Cardiac fibroblast (primary cell): ENCODE data around the gene ZDHHC16.
"Not testable (repeated sequence)": the region's sequence is repeated elsewhere in the genome, so short reads cannot be mapped to it uniquely, and the experiment has no call there.

Experiments
- DNase-seq, 2 donors: peaks; one replicate each; pipeline versions ENCODE4 v3.0.0 to v3.0.0-alpha.2; 2010; ENCODE audit warnings: low read depth in 2 of 2
- H3K4me3 ChIP-seq, 2 donors: replicated peaks in 1 of 2; 1 replicate in 1 of 2; 2 replicates in 1 of 2; pipeline ENCODE4 v1.5.1; 2011; ENCODE audit warnings: low read depth in 2 of 2, low read length in 2 of 2, mild to moderate bottlenecking in 2 of 2, moderate library complexity in 1 of 2
- CTCF ChIP-seq: IDR thresholded peaks from one replicate; pipeline ENCODE4 v1.5.1; 2011; ENCODE audit warnings: low read depth, mild to moderate bottlenecking, low read length, inconsistent platforms

ZDHHC16 gene

GRCh38 chr10:97463363-97464132 lies 17.6 kb downstream of the ZDHHC16 start:
- peak; percentile 62 to 69 for DNase-seq
- TF ChIP-seq CTCF: peak; percentile 87
- H3K4me3 ChIP-seq: no peak overlapping the region

GRCh38 chr10:97464226-97464625 lies 18.3 kb downstream of the ZDHHC16 start:
- no peak for TF ChIP-seq CTCF
- H3K4me3 ChIP-seq: no peak overlapping the region
- DNase-seq: no peak

- TF ChIP-seq CTCF: no peak
- no peak for DNase-seq
These were observed 20.0 kb downstream of the ZDHHC16 start for GRCh38 chr10:97465982-97466381.

GRCh38 chr10:97466755-97467154 lies 20.8 kb downstream of the ZDHHC16 start:
- TF ChIP-seq CTCF: no peak
- peak in 1 of 2 donors; percentile 50 for DNase-seq
- H3K4me3 ChIP-seq: no peak overlapping the region

More at GRCh38 chr10:97465982-97466381, 20.0 kb downstream of the ZDHHC16 start:
- no peak overlapping the region for H3K4me3 ChIP-seq

- no peak for TF ChIP-seq CTCF
- H3K4me3 ChIP-seq: no peak overlapping the region
- no peak for DNase-seq
These were observed 22.2 kb downstream of the ZDHHC16 start for GRCh38 chr10:97468162-97468561.

GRCh38 chr10:97468781-97469180 lies 22.8 kb downstream of the ZDHHC16 start:
- not testable (repeated sequence) for DNase-seq, H3K4me3 ChIP-seq

- no peak for DNase-seq
- no peak overlapping the region for H3K4me3 ChIP-seq
- TF ChIP-seq CTCF: no peak
These were observed 28.9 kb downstream of the ZDHHC16 start for GRCh38 chr10:97474918-97475317.
